Esophagus (tissue), 2 donors: ENCODE data around the gene ZBTB42. TPM values are rescaled to one million over a fixed set of nuclear protein-coding genes. Genes with fewer than 3 reads are reported as not detected.
A peak's percentile ranks its signal among the peaks of the same experiment; 100 is the strongest.
"Not testable (repeated sequence)": the region's sequence is repeated elsewhere in the genome, so short reads cannot be mapped to it uniquely, and the experiment has no call there.

Experiments
- H3K27ac ChIP-seq, 2 donors: one replicate each; pipeline ENCODE4 v1.5.1; 2013; ENCODE audit warnings: low read depth in 2 of 2, mild to moderate bottlenecking in 2 of 2, inconsistent platforms in 1 of 2, low read length in 1 of 2, moderate library complexity in 1 of 2
- H3K27me3 ChIP-seq, 2 donors: one replicate each; pipeline ENCODE4 v1.6.1; 2013; ENCODE audit warnings: low read length in 2 of 2, control low read depth in 1 of 2, mild to moderate bottlenecking in 1 of 2; ENCODE audit not compliant: insufficient read depth in 2 of 2, control insufficient read depth in 1 of 2
- H3K36me3 ChIP-seq, 2 donors: one replicate each; pipeline ENCODE4 v1.6.1; 2013; ENCODE audit warnings: low read length in 1 of 2; ENCODE audit not compliant: control insufficient read depth in 2 of 2, insufficient read depth in 2 of 2
- H3K4me1 ChIP-seq, 2 donors: one replicate each; pipeline ENCODE4 v1.6.1; 2013; ENCODE audit warnings: low read length in 1 of 2; ENCODE audit not compliant: control insufficient read depth in 2 of 2, insufficient read depth in 2 of 2
- H3K4me3 ChIP-seq, 2 donors: one replicate each; pipeline ENCODE4 v1.5.1; 2013; ENCODE audit warnings: low read length in 2 of 2, mild to moderate bottlenecking in 2 of 2, low read depth in 1 of 2, moderate library complexity in 1 of 2
- H3K9me3 ChIP-seq, 2 donors: one replicate each; pipeline ENCODE4 v1.6.1; 2013; ENCODE audit warnings: mild to moderate bottlenecking in 2 of 2, low read depth in 1 of 2, low read length in 1 of 2, moderate library complexity in 1 of 2; ENCODE audit not compliant: control insufficient read depth in 2 of 2, insufficient read depth in 1 of 2
- WGBS, 2 donors: extraction: QIAGEN DNeasy Blood & Tissue Kit; methylation state at CpG; one replicate each; pipeline ENCODE4 v1.1.7; 2013; 5-methylcytosine and 5-hydroxymethylcytosine counted together
- polyA plus RNA-seq, 2 donors: library from polyadenylated mRNA; stranded (reverse); fragments of 200-250 nt; gene quantifications; one replicate each; pipeline ENCODE4 v1.2.3, GENCODE V29; 2013
- donor health status: healthy with polysubstance abuse.
- donor health status: Bipolar disorder and iron deficiency.

ZBTB42 gene
- polyA plus RNA-seq, 2 donors: 5.0 TPM

- no peaks in the 10 kb centered on the region for H3K9me3 ChIP-seq
- no peaks in the 10 kb centered on the region for H3K27me3 ChIP-seq
- H3K4me3 ChIP-seq: no peak overlapping the region
- H3K4me1 ChIP-seq: peaks cover 3 to 14% of the 10 kb centered on the region in 2 donors
- WGBS, 2 donors: 84 to 90% methylated on average over 10 of the region's 10 CpGs
- peaks cover 0 to 5% of the 10 kb centered on the region in 2 donors for H3K36me3 ChIP-seq
- H3K27ac ChIP-seq: no peak overlapping the region
Observed at GRCh38 chr14:104806625-104807465, 5.9 kb downstream of the ZBTB42 start.

GRCh38 chr14:104808456-104808855 is 7.6 kb downstream of the ZBTB42 start:
- 73 to 79% methylated on average over 6 of the region's 6 CpGs for WGBS, 2 donors
- Histone ChIP-seq H3K36me3 (no peaks in the 10 kb centered on the region), H3K27me3 (no peaks in the 10 kb centered on the region), H3K4me3 (no peak overlapping the region), H3K27ac (no peak overlapping the region), H3K9me3 (no peaks in the 10 kb centered on the region), H3K4me1 (peaks cover 0 to 2% of the 10 kb centered on the region in 2 donors)

GRCh38 chr14:104810316-104810715 is 9.4 kb downstream of the ZBTB42 start:
- 90 to 91% methylated on average over 11 of the region's 11 CpGs for WGBS, 2 donors
- H3K27me3 ChIP-seq: no peaks in the 10 kb centered on the region
- no peaks in the 10 kb centered on the region for H3K4me1 ChIP-seq
- no peaks in the 10 kb centered on the region for H3K36me3 ChIP-seq
- no peak overlapping the region for H3K4me3 ChIP-seq
- no peaks in the 10 kb centered on the region for H3K9me3 ChIP-seq
- H3K27ac ChIP-seq: no peak overlapping the region

- Histone ChIP-seq H3K27me3 (no peaks in the 10 kb centered on the region), H3K36me3 (no peaks in the 10 kb centered on the region), H3K27ac (no peak overlapping the region), H3K9me3 (no peaks in the 10 kb centered on the region), H3K4me1 (peaks cover 0 to 4% of the 10 kb centered on the region in 2 donors), H3K4me3 (no peak overlapping the region)
- WGBS, 2 donors: 82 to 87% methylated on average over 7 of the region's 7 CpGs
Observed at GRCh38 chr14:104813286-104813685, 12.4 kb downstream of the ZBTB42 start.

GRCh38 chr14:104814701-104815100 is 13.8 kb downstream of the ZBTB42 start:
- H3K4me3 ChIP-seq, H3K4me1 ChIP-seq, H3K27me3 ChIP-seq, H3K36me3 ChIP-seq, H3K27ac ChIP-seq, H3K9me3 ChIP-seq: not testable (repeated sequence)
- WGBS, 2 donors: 88 to 89% methylated on average over 14 to 15 of the region's 15 CpGs

- Histone ChIP-seq H3K4me1 (peaks cover 0 to 4% of the 10 kb centered on the region in 2 donors), H3K27ac (peak overlapping the region; percentile 91 to 93), H3K9me3 (no peaks in the 10 kb centered on the region), H3K36me3 (no peaks in the 10 kb centered on the region), H3K27me3 (no peaks in the 10 kb centered on the region), H3K4me3 (peak overlapping the region; percentile 69 to 92)
- 2% methylated on average over 8 of the region's 8 CpGs for WGBS, 2 donors
Observed at GRCh38 chr14:104816616-104816884, 15.6 kb downstream of the ZBTB42 start.

- H3K4me1 ChIP-seq: peaks cover 0 to 4% of the 10 kb centered on the region in 2 donors
- WGBS, 2 donors: 94 to 95% methylated on average over 8 of the region's 8 CpGs
- H3K27me3 ChIP-seq: no peaks in the 10 kb centered on the region
- H3K4me3 ChIP-seq: no peak overlapping the region
- no peaks in the 10 kb centered on the region for H3K36me3 ChIP-seq
- H3K27ac ChIP-seq: no peak overlapping the region
- H3K9me3 ChIP-seq: no peaks in the 10 kb centered on the region
Observed at GRCh38 chr14:104817930-104818713, 17.2 kb downstream of the ZBTB42 start.

- Histone ChIP-seq H3K27ac (no peak overlapping the region), H3K4me3 (no peak overlapping the region), H3K27me3 (no peaks in the 10 kb centered on the region), H3K36me3 (no peaks in the 10 kb centered on the region), H3K9me3 (no peaks in the 10 kb centered on the region), H3K4me1 (peaks cover 0 to 4% of the 10 kb centered on the region in 2 donors)
- 84 to 85% methylated on average over 9 of the region's 9 CpGs for WGBS, 2 donors
Observed at GRCh38 chr14:104818714-104819161, 17.8 kb downstream of the ZBTB42 start.

- Histone ChIP-seq H3K4me3 (no peak overlapping the region), H3K36me3 (no peaks in the 10 kb centered on the region), H3K27ac (no peak overlapping the region), H3K27me3 (no peaks in the 10 kb centered on the region), H3K9me3 (no peaks in the 10 kb centered on the region), H3K4me1 (peaks cover 0 to 4% of the 10 kb centered on the region in 2 donors)
- WGBS, 2 donors: 83 to 85% methylated on average over 12 of the region's 12 CpGs
Observed at GRCh38 chr14:104819361-104819781, 18.5 kb downstream of the ZBTB42 start.
